Stimulated activated naive CD8-positive, alpha-beta T cell treated with anti-CD3 and anti-CD28 coated beads, Interleukin-15, Interleukin-2, amounts not matched to agents 100 U/mL and 50 U/mL, for 24 hours (primary cell): Measurements from ENCODE around the gene FBXO31.
A peak's percentile ranks its signal among the peaks of the same experiment; 100 is the strongest.

ENCODE experiments used
- ATAC-seq: fragments of 150-1000 bp; cut with Tn5 transposase; one replicate; pipeline ENCODE4 v1.10.0; 2021
- DNase-seq: peaks from one replicate; pipeline ENCODE4 v3.0.0; 2021

Gene FBXO31

DNA sequence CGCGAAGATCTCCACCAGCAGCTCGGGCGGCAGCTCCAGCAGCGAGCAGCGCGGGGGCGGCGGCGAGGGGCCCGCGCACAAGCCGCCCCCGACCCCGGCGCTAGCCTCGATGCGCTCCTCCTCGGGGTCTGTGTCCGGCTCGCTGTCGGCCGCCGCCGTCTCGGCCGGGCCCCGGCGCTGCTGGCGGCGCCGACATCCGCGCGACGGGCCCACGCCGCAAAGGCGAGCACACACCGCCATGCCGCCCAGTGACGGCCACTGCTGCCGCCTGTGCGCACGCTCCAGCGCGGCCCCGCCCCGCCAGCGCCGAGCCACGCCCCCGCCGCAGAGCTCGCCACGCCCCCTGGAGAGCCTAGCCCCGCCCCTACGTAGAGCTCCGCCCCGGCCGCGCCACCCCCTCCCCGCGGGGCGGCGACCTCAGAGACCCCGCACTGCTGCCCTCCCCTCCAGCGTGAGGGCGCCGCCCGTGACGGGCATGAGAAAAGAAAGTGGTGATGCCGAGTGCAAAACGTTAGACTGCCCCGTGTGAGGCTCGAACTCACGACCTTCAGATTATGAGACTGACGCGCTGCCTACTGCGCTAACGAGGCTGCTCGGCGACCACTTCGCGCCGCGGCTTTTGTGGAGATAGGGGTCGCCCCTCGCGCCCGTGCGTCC, at the start of gene FBXO31:
TSS of gene FBXO31 (minus strand) at position 272 of the 657 bp plus-strand sequence. CDS start at position 240, 32 bp downstream.
- peak; percentile 94 for DNase-seq
- ATAC-seq = peak; percentile 84

- no peak for ATAC-seq
These were observed 48.8 kb upstream of the FBXO31 start for GRCh38 chr16:87432330-87432915.

GRCh38 chr16:87431926-87432325, 48.4 kb upstream of the FBXO31 start:
- DNase-seq (no peak), ATAC-seq (no peak)

More at GRCh38 chr16:87432330-87432915, 48.8 kb upstream of the FBXO31 start:
- DNase-seq = no peak

DNA sequence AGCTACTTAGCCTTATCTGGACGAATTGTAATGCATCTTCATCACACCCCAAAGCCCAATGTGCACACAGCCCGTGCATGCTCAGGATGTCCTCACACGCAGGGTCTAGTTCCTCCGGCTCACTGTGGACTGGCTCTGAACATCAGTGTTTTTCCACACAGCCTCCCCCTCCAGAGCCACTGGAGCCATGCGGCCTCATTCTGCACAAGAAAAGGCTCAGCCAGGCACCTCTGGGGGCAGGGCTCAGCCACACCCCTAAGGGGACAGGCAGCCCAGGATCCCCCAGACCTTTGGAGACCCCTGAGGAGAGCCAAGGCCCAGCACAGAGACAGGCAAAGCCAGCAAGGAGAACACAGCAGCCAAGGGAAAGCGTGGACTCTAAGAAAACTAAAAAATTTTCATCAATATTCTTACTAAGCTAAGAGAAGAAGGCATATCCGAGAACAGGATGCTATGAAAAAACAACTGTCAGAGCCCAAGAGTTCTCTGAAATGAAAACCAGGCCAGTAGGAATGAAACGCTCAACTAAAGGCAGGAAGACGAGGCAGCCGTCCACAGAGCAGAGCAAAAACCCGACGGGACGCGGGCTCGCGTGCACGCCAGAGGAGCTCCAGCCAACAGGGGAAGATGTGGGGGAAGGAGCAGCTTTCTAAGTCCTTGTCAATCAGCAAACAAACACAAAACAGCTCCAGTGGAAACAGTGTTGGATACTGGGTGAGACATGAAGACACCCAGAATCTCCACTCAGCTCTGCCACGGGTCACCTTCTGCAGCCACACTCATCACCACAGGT, 43.0 kb upstream of the FBXO31 start:
- DNase-seq (no peak), ATAC-seq (no peak)

GRCh38 chr16:87425941-87426340, 42.4 kb upstream of the FBXO31 start:
- no peak for ATAC-seq
- no peak for DNase-seq

DNA sequence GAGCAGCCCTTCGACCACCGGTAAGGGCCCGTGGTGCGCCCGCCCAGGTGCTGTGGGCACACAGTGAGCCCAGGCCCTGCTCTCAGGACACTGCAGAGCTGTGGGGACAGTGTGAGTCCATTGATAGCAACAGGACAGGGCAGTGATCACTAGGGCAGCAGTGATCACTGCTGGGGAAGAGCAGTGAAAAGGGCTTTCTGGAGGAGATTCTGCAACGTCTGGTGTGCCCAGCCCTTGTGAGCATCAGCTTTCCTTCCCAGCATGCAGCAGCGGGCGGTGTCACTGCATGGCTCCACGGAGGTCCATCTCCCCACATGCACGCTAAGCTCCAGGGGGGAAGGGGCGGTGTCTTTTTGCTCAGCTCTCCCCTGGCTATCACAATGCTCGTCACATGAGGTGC, 40.7 kb upstream of the FBXO31 start:
- DNase-seq = no peak

GRCh38 chr16:87423429-87423828, 39.9 kb upstream of the FBXO31 start:
- DNase-seq = no peak
- no peak for ATAC-seq

More for the DNA sequence above, 40.7 kb upstream of the FBXO31 start:
- ATAC-seq = no peak

DNA sequence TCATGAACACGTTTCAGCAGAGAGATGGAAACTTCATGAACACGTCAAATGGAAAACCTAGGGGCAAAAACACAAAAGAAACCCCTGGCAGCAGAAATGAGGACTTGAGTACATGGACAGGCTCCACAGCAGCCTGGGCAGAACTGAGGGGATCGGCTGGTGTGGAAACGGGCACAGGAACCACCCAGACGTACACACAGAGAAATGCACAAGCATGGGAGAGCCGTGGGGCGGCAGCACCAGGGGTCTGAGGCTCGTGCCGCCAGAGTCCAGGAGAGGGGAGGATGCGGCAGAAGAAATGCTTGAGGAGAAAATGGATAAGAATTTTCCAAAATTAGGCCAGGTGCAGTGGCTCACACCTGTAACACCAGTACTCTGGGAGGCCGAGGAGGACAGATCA, 38.5 kb upstream of the FBXO31 start:
- ATAC-seq = no peak
- DNase-seq = no peak

- DNase-seq = no peak
These were observed 37.7 kb upstream of the FBXO31 start for GRCh38 chr16:87421003-87421912.

GRCh38 chr16:87420026-87421002, 36.7 kb upstream of the FBXO31 start:
- ATAC-seq = no peak
- DNase-seq = no peak

More at GRCh38 chr16:87421003-87421912, 37.7 kb upstream of the FBXO31 start:
- no peak for ATAC-seq

DNA sequence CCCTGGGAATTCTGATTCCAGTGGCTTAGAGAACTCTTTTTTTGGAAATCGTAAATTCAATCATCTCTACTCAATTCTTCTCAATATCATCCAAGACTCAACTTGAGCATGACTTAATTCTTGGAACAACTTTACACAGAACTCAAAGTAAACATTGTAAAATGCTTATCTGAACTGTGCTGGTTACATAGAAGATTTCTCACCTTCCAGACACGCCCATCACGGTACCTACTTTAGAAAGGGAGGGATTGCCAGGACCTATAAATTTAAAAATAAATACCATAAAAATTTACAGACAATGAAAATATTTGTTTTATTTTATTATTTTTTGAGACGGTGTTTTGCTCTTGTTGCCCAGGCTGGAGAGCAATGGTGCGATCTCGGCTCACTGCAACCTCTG, 35.1 kb upstream of the FBXO31 start:
- ATAC-seq (no peak), DNase-seq (no peak)

- no peak for ATAC-seq
- DNase-seq = no peak
These were observed 34.6 kb upstream of the FBXO31 start for GRCh38 chr16:87418216-87418615.

DNA sequence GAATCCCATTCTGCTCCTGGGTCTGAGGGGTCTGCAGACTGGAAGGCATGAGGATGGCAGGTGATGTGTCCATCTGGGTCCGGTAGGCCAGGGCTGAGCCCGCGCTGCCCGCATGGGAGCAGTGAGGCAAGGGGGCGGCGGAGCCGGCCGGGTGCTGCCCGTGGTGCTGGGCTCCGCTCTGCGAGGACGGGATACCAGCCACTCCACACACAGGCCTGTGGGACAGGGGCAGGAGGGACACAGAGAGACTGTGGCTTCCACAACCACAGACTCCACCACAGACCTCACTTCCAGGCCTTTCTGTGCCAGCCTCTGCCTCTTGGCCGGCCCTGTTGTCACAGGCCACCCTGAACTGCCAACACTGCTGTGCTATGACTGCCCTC, 33.9 kb upstream of the FBXO31 start:
- ATAC-seq (no peak), DNase-seq (no peak)

DNA sequence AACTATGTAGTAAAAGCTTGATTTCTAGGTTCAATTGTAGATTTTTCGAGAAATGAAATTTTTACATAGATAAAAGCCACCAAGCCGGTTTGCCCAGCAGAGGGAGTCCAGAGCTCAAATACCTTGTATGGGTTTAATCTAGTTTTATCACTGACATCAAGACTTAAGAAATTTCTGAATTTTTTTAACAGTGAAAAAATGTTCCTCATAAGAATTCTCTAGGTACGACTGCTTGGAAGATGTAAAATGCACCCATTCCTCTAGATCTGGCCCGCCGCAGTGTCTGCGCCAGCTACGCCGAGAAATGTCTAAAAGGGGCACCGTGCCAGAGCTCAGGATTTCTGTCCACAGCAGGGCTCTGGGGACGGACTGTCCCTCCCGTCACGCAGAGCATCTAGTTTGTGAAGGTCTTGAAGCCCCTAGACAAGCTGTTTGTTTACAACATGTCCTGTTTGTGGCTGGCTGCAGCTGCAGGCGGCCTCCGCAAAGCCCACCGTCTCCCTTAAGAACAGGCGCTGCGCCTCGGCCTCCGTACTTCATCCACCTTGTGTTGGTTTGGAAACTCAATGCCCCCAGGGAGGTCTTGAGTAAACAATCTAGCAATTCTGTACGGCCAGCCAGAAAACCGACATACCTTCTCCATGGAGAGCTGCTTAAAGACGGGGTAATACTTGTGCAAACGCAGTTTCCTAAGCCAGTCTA, 33.4 kb upstream of the FBXO31 start:
- DNase-seq = peak; percentile 45
- no peak for ATAC-seq

- ATAC-seq = no peak
- no peak for DNase-seq
These were observed 31.9 kb upstream of the FBXO31 start for GRCh38 chr16:87415441-87415840.

DNA sequence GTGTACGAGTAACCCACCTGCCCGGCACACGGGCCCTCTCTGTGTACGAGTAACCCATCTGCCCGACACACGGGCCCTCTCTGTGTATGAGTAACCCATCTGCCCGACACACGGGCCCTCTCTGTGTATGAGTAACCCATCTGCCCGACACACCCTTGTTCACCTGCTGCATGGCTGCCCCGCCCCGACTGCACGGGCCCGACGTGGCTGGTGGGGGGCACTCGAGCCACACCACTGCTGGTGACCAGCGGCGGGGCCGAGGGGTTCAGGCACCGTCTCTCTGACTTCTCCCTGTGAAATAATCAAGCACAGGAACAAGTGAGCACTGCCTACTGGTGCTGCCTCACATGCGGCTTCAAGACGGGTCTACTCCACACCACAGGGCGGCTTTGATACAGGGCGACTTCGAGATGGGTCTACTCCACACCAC, 30.7 kb upstream of the FBXO31 start:
- ATAC-seq (no peak), DNase-seq (no peak)

- no peak for DNase-seq
- no peak for ATAC-seq
These were observed 29.4 kb upstream of the FBXO31 start for GRCh38 chr16:87412996-87413421.

DNA sequence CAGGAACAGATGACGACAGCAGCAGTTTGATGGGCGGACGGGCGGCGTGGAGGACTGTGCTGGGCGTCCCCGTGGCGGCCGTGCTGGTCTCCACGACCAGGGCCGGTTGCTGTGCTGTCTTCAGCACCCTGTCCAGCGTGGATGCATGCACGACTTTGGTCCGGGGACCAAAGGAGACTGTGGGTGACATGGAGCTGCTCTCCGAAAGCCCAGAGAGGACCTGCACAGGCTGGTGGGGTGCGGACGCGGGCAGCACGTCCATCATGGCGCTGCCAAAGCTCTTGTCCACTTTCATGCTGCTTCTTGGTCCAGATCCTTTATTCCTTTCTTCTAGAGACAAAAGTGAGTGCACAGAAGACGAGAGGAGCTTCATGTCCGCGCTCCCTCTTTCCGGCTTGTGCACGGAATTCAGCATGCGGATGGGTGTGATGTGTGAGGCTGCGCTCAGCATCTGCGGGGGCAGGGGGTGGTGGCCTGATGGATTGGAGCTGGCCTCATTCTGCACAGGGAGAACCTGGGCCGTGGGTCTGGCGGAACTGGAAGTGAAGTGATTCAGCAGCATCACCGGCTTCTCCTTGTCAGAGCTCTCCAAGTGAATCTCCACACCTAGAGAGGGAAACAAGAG, 28.9 kb upstream of the FBXO31 start:
- no peak for DNase-seq
- ATAC-seq = no peak

- DNase-seq = no peak
- ATAC-seq = no peak
These were observed 28.0 kb upstream of the FBXO31 start for GRCh38 chr16:87411375-87412271.
